OCI-LY3 (cell line): Measurements from ENCODE around the gene TECPR1.
A peak's percentile ranks its signal among the peaks of the same experiment; 100 is the strongest.

Experiments
- H2AFZ ChIP-seq: fragments of 200-600, 300-600 bp; shearing (Covaris generic); 2 replicates; pipeline ENCODE4 v1.6.0; 2014; ENCODE audit warnings: antibody characterized with exemption, low read depth, low read length
- H3K27ac ChIP-seq: fragments of 200-600, 300-600 bp; sonication (generic); 2 replicates; pipeline ENCODE4 v1.5.1; 2014; ENCODE audit warnings: mild to moderate bottlenecking, low read length, moderate library complexity, mixed read lengths
- H3K27me3 ChIP-seq: fragments of 200-600, 300-600 bp; sonication (generic); 2 replicates; pipeline ENCODE4 v1.6.1; 2014; ENCODE audit warnings: low read depth, low read length, mixed read lengths
- H3K36me3 ChIP-seq: fragments of 200-600, 300-600 bp; sonication (generic); replicated peaks from 2 replicates; pipeline ENCODE3; 2014; ENCODE audit warnings: low read depth, low read length, mixed read lengths
- H3K4me1 ChIP-seq: fragments of 300-600, 200-600 bp; sonication (generic); 2 replicates; pipeline ENCODE4 v1.6.1; 2014; ENCODE audit warnings: low read length, mixed read lengths
- H3K4me2 ChIP-seq: fragments of 200-600, 300-600 bp; sonication (generic); 2 replicates; pipeline ENCODE4 v1.6.1; 2014; ENCODE audit warnings: low read length, mixed read lengths
- H3K4me3 ChIP-seq: fragments of 300-600, 200-600 bp; sonication (generic); 2 replicates; pipeline ENCODE4 v1.5.1; 2014; ENCODE audit warnings: antibody characterized with exemption, mild to moderate bottlenecking, low read length, moderate library complexity
- H3K79me2 ChIP-seq: fragments of 300-600, 200-600 bp; shearing (Covaris generic); 2 replicates; pipeline ENCODE4 v1.6.1; 2014; ENCODE audit warnings: mild to moderate bottlenecking, low read length, mixed read lengths
- H3K9ac ChIP-seq: fragments of 300-600, 200-600 bp; shearing (Covaris generic); 2 replicates; pipeline ENCODE4 v1.6.0; 2014; ENCODE audit warnings: mild to moderate bottlenecking, low read length, moderate library complexity
- H3K9me3 ChIP-seq: fragments of 200-600, 300-600 bp; shearing (Covaris generic); 2 replicates; pipeline ENCODE4 v1.6.1; 2014; ENCODE audit warnings: low read length, mixed read lengths; ENCODE audit not compliant: insufficient read depth
- H4K20me1 ChIP-seq: fragments of 200-600, 300-600 bp; sonication (generic); 2 replicates; pipeline ENCODE4 v1.6.1; 2016; ENCODE audit warnings: low read length, mixed read lengths; ENCODE audit not compliant: insufficient read depth
- EZH2phosphoT487 ChIP-seq: fragments of 200-600 bp; shearing (Covaris generic); IDR thresholded peaks from 2 replicates; pipeline ENCODE4 v1.6.1; 2018; ENCODE audit warnings: antibody characterized with exemption, mixed run types, low read depth
- TF ChIP-seq, protein P1 (sequence below): fragments of 200-600, 300-600 bp; sonication (generic); IDR thresholded peaks from 2 replicates; pipeline ENCODE4 v1.5.1; 2014; ENCODE audit warnings: antibody characterized with exemption, low read length, low read depth

TECPR1 gene

DNA sequence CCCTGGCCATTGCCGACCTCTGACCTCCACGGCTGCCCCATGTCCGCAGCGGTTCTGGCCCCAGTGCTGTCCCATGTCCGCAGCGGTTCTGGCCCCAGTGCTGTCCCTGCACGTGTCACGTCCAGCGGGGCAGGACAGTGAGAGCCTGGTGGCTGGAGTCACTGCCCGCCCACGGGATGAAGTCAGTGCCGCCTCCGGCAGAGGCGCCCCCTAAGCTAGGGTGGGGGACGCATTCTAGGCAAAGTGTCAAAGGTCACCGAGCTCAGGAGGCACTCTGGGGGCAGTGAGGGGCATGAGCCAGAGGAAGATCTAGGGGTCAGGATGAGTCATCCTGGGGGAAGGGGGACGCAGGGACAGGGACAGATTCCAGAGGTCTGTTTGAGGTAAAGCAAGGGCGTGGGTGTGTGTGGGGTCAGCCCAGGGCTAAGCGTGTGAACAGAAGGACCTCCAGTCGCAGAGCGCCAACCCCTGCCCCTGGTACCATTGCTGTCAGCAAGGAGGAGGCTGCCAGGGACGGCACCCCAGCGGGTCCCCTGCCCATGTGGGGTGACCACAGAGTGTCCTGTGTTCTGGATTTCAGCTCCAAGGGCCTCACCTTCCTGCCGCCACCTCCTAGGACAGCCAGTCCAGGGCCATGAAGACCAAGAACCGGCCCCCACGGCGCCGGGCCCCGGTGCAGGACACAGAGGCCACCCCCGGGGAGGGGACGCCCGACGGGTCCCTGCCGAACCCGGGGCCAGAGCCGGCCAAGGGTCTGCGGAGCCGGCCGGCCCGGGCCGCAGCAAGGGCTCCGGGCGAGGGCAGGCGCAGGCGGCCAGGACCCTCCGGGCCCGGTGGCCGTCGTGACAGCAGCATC is 40.1 kb downstream of the TECPR1 start:
- no peaks in the 10 kb centered on the region for H3K4me1 ChIP-seq
- peak overlapping the region; percentile 20; the same call in 1 of the 2 replicates for H3K9ac ChIP-seq
- H3K9me3 ChIP-seq = no peaks in the 10 kb centered on the region
- TF ChIP-seq EZH2phosphoT487 = no peak
- TF ChIP-seq, protein P1, sequence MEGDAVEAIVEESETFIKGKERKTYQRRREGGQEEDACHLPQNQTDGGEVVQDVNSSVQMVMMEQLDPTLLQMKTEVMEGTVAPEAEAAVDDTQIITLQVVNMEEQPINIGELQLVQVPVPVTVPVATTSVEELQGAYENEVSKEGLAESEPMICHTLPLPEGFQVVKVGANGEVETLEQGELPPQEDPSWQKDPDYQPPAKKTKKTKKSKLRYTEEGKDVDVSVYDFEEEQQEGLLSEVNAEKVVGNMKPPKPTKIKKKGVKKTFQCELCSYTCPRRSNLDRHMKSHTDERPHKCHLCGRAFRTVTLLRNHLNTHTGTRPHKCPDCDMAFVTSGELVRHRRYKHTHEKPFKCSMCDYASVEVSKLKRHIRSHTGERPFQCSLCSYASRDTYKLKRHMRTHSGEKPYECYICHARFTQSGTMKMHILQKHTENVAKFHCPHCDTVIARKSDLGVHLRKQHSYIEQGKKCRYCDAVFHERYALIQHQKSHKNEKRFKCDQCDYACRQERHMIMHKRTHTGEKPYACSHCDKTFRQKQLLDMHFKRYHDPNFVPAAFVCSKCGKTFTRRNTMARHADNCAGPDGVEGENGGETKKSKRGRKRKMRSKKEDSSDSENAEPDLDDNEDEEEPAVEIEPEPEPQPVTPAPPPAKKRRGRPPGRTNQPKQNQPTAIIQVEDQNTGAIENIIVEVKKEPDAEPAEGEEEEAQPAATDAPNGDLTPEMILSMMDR = no peak
- no peaks in the 10 kb centered on the region for H3K79me2 ChIP-seq
- no peak overlapping the region for H3K27ac ChIP-seq
- peaks cover 5% of the 10 kb centered on the region; the same call in 1 of the 2 replicates for H3K27me3 ChIP-seq
- H3K4me2 ChIP-seq = peak overlapping the region; percentile 64
- no peak overlapping the region for H2AFZ ChIP-seq
- 0 out of 2 replicates have a peak, but pooled peaks cover 7% of the 10 kb centered on the region for H4K20me1 ChIP-seq
- peaks cover 3% of the 10 kb centered on the region for H3K36me3 ChIP-seq
- peak overlapping the region; percentile 70 for H3K4me3 ChIP-seq

DNA sequence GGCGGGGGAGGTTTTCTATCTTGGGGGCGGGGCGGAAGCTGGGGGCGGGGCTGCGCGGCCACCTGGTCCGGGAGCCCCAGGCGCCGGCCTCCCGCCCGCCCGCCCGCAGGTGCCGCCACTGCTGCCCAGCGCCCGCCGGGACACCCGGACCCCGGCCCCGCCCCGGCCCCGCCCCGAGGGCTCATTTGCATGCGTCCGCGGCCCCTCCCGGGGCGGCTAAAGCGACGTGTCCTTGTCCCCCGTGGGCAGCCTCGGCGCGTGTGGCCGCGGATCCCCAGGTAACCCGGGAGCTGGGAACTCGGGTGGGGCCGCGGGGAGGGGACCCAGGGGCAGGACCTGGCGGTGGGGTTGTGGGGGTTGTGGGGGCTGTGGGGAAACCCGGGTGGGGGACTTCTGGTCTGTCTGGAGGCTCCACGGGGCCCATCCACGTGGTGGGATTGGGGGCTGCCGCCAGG is 40.8 kb downstream of the TECPR1 start, which contains the start of gene BHLHA15:
BHLHA15 (plus strand) TSS at position 219 of the 455 bp plus-strand sequence. CDS start 871 bp downstream, outside the sequence.
- Histone ChIP-seq H3K9me3 (no peaks in the 10 kb centered on the region), H3K4me1 (no peaks in the 10 kb centered on the region), H3K9ac (peak within 1 kb of the TSS; percentile 20; the same call in 1 of the 2 replicates), H3K4me2 (peak within 1 kb of the TSS; percentile 64), H4K20me1 (0 out of 2 replicates have a peak, but pooled peaks cover 10% of the 10 kb centered on the region), H3K4me3 (peak within 1 kb of the TSS; percentile 70), H3K79me2 (no peaks in the 10 kb centered on the region), H3K27ac (no peak within 1 kb of the TSS), H2AFZ (no peak within 1 kb of the TSS), H3K36me3 (peaks cover 4% of the 10 kb centered on the region), H3K27me3 (peaks cover 5% of the 10 kb centered on the region; the same call in 1 of the 2 replicates)
- no peak for TF ChIP-seq EZH2phosphoT487
- TF ChIP-seq, protein P1 = no peak

DNA sequence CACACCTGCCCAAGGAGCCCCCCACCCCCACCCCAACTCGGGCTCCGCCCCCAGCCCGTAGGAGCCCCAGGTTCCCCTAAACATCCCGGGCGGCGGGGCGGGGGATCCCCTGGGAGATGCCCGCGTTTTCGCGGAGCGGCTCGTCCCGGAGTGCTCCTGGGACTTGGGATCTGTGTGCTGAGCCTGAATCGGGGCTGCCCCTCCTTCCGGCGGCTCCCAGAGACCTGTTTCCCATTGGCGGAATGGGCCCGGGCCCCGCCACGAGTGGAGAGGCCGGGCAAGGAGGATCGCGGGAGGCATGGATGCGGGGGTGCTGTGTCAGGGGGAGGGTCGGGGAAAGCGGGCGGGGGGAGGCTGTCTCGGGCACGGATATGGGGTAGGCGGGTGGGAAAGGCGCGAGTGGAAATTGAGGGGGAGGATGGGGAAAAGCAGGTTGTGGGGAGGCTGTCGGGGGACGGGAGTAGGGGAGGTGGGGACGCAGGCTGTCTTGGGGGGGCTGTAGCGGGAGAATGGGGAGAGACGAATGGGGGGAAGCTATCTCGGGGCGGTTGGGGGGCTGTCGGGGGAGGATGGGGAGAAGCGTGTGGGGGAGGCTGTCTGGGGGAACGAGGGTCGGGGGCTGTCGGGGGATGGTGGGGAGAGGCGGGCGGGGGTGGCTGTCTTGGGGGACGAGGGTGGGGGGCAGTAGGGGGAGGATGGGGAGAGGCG is 41.4 kb downstream of the TECPR1 start:
- Histone ChIP-seq H3K36me3 (peaks cover 6% of the 10 kb centered on the region), H2AFZ (no peak overlapping the region), H3K4me2 (peak overlapping the region; percentile 10; the same call in 1 of the 2 replicates), H4K20me1 (0 out of 2 replicates have a peak, but pooled peaks cover 10% of the 10 kb centered on the region), H3K27me3 (peaks cover 5% of the 10 kb centered on the region; the same call in 1 of the 2 replicates), H3K4me3 (peak overlapping the region; percentile 33; the same call in 1 of the 2 replicates), H3K9me3 (no peaks in the 10 kb centered on the region), H3K27ac (no peak overlapping the region), H3K9ac (no peak overlapping the region), H3K79me2 (no peaks in the 10 kb centered on the region), H3K4me1 (no peaks in the 10 kb centered on the region)
- TF ChIP-seq EZH2phosphoT487 = no peak
- TF ChIP-seq, protein P1 = no peak
